ENCODE results near the gene RCAN1.

RCAN1 gene

GRCh38 chr21:34639882-34640788, 25.2 kb upstream of the RCAN1 start:
- Histone ChIP-seq H3K4me3 (ENCODE audit: low read length) (no peak overlapping the region), H3K36me3 (ENCODE audit: control insufficient read depth, insufficient read depth, low read length) (no peaks in the 10 kb centered on the region), H3K9ac (ENCODE audit: low read length) (no peak overlapping the region), H3K27me3 (ENCODE audit: control insufficient read depth, insufficient read depth, low read length) (no peaks in the 10 kb centered on the region), H3K4me1 (ENCODE audit: control insufficient read depth, insufficient read depth, low read length) (no peaks in the 10 kb centered on the region), H3K27ac (ENCODE audit: low read depth, low read length) (no peak overlapping the region)

DNA sequence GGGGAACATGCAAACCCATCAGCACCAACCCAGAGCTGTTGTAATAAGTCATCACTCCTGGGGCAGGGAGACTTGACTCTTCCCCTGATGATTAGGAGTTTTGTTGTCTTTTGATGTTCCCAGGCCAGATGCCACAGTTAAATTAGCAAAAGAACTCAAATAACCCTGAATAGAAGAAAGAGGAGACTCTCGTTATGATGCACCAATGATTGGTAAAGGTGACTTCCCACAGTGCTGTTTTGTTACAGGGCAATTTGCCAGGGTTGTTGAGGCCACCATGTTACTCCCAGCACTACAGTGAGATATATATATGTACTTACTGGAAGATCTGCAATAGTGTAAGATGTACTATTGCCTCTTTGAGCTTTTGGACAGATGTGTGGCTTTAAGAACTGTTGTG, 24.3 kb upstream of the RCAN1 start:
- no peak overlapping the region for H3K4me3 ChIP-seq (ENCODE audit: low read length)
- H3K27me3 ChIP-seq (ENCODE audit: control insufficient read depth, insufficient read depth, low read length): no peaks in the 10 kb centered on the region
- no peak overlapping the region for H3K27ac ChIP-seq (ENCODE audit: low read depth, low read length)
- H3K9ac ChIP-seq (ENCODE audit: low read length): no peak overlapping the region
- no peaks in the 10 kb centered on the region for H3K4me1 ChIP-seq (ENCODE audit: control insufficient read depth, insufficient read depth, low read length)
- H3K36me3 ChIP-seq (ENCODE audit: control insufficient read depth, insufficient read depth, low read length): no peaks in the 10 kb centered on the region

- no peak overlapping the region for H3K4me3 ChIP-seq (ENCODE audit: low read length)
- H3K27ac ChIP-seq (ENCODE audit: low read depth, low read length): no peak overlapping the region
Measured at GRCh38 chr21:34636961-34637360, 22.0 kb upstream of the RCAN1 start.

DNA sequence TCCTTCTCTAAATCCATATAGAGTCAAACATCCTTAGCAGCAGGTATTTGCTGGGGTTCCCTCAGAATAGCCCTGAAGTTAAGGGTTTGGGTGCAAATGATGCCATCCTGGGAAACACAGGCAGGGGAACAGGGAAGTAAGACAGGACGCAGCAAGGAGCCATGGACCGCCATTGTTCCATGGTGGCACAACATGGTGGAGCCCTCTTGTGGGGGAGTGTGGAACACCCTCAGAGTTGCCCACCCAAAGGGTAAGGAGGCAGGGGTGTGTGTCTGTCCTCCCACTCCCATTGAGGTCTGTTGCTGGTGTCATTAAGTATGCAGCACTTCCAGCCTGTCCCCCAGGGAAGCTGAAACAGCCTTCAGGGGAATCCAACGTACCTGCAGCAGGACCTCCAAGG, 20.4 kb upstream of the RCAN1 start:
- H3K27ac ChIP-seq (ENCODE audit: low read depth, low read length): no peak overlapping the region
- H3K4me1 ChIP-seq (ENCODE audit: control insufficient read depth, insufficient read depth, low read length): no peaks in the 10 kb centered on the region
- H3K4me3 ChIP-seq (ENCODE audit: low read length): no peak overlapping the region
- H3K9ac ChIP-seq (ENCODE audit: low read length): no peak overlapping the region
- no peaks in the 10 kb centered on the region for H3K27me3 ChIP-seq (ENCODE audit: control insufficient read depth, insufficient read depth, low read length)
- H3K36me3 ChIP-seq (ENCODE audit: control insufficient read depth, insufficient read depth, low read length): no peaks in the 10 kb centered on the region

More at GRCh38 chr21:34636961-34637360, 22.0 kb upstream of the RCAN1 start:
- Histone ChIP-seq H3K9ac (ENCODE audit: low read length) (no peak overlapping the region), H3K36me3 (ENCODE audit: control insufficient read depth, insufficient read depth, low read length) (no peaks in the 10 kb centered on the region), H3K4me1 (ENCODE audit: control insufficient read depth, insufficient read depth, low read length) (no peaks in the 10 kb centered on the region), H3K27me3 (ENCODE audit: control insufficient read depth, insufficient read depth, low read length) (no peaks in the 10 kb centered on the region)

DNA sequence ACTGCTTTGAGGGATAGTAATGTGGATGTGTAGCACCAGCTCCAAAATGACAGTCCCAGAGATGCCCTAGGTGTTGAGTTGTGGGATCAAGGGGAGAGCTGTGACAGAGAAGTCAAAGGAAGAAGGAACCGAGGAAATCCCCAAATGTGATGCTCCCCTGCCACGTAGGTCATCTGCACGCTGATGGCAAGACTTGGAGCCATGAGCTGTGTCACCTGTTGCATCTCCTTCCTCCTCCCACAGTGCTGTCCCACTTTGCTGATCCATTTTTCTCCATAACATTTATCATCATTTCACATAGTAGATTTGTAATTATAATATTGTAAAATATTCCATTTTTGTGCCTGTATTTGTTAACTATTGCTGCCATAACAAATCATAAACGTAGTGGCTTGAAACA, 17.6 kb upstream of the RCAN1 start:
- Histone ChIP-seq H3K27ac (ENCODE audit: low read depth, low read length) (no peak overlapping the region), H3K4me1 (ENCODE audit: control insufficient read depth, insufficient read depth, low read length) (no peaks in the 10 kb centered on the region)

DNA sequence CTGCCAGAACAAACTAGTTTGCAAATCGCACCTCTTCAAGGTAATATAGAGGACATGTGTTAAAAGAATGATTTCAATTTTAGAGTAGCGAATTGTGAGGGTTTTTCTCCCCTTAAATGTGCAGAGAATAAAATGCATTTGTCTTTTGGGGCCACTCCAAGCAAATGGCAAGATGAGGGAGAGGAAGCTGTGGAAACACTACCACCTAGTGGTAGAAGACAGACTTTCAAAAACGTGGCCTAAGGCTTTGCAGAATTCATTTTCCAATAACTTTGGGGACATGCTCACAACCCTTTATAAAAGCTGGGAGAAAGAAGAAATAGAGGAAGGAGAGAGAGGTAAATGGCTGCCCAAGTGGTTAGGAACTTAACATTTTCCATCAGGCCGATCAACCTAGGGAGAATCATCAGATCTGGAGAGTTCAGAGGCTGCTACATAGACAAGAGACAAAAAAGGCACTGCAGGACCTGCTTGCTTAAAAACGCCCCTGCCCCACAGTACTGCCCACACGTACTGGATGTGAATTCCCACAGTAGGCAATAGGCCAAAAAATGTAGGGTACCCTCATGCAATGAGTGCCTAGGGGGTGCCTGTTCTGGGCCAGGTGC, 15.7 kb upstream of the RCAN1 start:
- H3K9ac ChIP-seq (ENCODE audit: low read length): no peak overlapping the region
- H3K36me3 ChIP-seq (ENCODE audit: control insufficient read depth, insufficient read depth, low read length): no peaks in the 10 kb centered on the region
- H3K27ac ChIP-seq (ENCODE audit: low read depth, low read length): no peak overlapping the region
- H3K27me3 ChIP-seq (ENCODE audit: control insufficient read depth, insufficient read depth, low read length): no peaks in the 10 kb centered on the region
- no peak overlapping the region for H3K4me3 ChIP-seq (ENCODE audit: low read length)
- H3K4me1 ChIP-seq (ENCODE audit: control insufficient read depth, insufficient read depth, low read length): no peaks in the 10 kb centered on the region

More for the DNA sequence above, 17.6 kb upstream of the RCAN1 start:
- H3K9ac ChIP-seq (ENCODE audit: low read length): no peak overlapping the region
- no peaks in the 10 kb centered on the region for H3K27me3 ChIP-seq (ENCODE audit: control insufficient read depth, insufficient read depth, low read length)
- H3K36me3 ChIP-seq (ENCODE audit: control insufficient read depth, insufficient read depth, low read length): no peaks in the 10 kb centered on the region
- H3K4me3 ChIP-seq (ENCODE audit: low read length): no peak overlapping the region

GRCh38 chr21:34626131-34626530, 11.2 kb upstream of the RCAN1 start:
- Histone ChIP-seq H3K27ac (ENCODE audit: low read depth, low read length) (no peak overlapping the region), H3K4me1 (ENCODE audit: control insufficient read depth, insufficient read depth, low read length) (no peaks in the 10 kb centered on the region), H3K36me3 (ENCODE audit: control insufficient read depth, insufficient read depth, low read length) (no peaks in the 10 kb centered on the region), H3K9ac (ENCODE audit: low read length) (no peak overlapping the region), H3K27me3 (ENCODE audit: control insufficient read depth, insufficient read depth, low read length) (no peaks in the 10 kb centered on the region), H3K4me3 (ENCODE audit: low read length) (no peak overlapping the region)

DNA sequence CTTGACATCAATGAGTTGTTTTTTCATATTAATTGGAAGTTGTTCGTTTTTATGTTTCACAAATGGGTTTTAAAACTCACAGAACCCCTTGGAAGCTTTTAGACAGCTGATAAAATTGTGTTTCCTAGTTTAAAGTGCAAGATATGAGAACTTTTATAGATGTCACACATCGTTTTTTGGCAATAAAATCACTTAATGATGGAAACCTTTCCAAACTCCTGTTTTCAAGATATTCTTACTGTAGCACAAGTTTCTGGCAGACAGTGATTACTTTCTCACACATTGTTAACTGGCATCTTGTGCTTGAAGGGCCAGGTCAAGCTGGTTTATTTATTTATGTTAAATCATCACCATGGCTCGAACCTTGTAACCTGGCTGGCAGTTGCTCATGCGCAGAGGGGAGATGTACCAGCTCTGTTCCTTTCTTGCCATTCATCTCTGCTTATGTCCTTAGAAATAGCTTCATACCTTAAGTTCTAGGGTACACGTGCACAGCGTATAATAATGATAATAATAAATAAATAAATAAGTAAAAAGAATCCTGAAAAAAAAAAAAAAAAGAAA, 10.2 kb upstream of the RCAN1 start:
- no peaks in the 10 kb centered on the region for H3K4me1 ChIP-seq (ENCODE audit: control insufficient read depth, insufficient read depth, low read length)
- no peak overlapping the region for H3K9ac ChIP-seq (ENCODE audit: low read length)
- no peak overlapping the region for H3K27ac ChIP-seq (ENCODE audit: low read depth, low read length)
- no peaks in the 10 kb centered on the region for H3K27me3 ChIP-seq (ENCODE audit: control insufficient read depth, insufficient read depth, low read length)
- no peak overlapping the region for H3K4me3 ChIP-seq (ENCODE audit: low read length)
- H3K36me3 ChIP-seq (ENCODE audit: control insufficient read depth, insufficient read depth, low read length): no peaks in the 10 kb centered on the region

- H3K27me3 ChIP-seq (ENCODE audit: control insufficient read depth, insufficient read depth, low read length): no peaks in the 10 kb centered on the region
- H3K4me3 ChIP-seq (ENCODE audit: low read length): no peak overlapping the region
- H3K9ac ChIP-seq (ENCODE audit: low read length): no peak overlapping the region
- H3K36me3 ChIP-seq (ENCODE audit: control insufficient read depth, insufficient read depth, low read length): no peaks in the 10 kb centered on the region
- H3K4me1 ChIP-seq (ENCODE audit: control insufficient read depth, insufficient read depth, low read length): no peaks in the 10 kb centered on the region
- no peak overlapping the region for H3K27ac ChIP-seq (ENCODE audit: low read depth, low read length)
Measured at GRCh38 chr21:34623516-34623915, 8.6 kb upstream of the RCAN1 start.

- Histone ChIP-seq H3K27me3 (ENCODE audit: control insufficient read depth, insufficient read depth, low read length) (no peaks in the 10 kb centered on the region), H3K4me1 (ENCODE audit: control insufficient read depth, insufficient read depth, low read length) (no peaks in the 10 kb centered on the region), H3K27ac (ENCODE audit: low read depth, low read length) (no peak overlapping the region), H3K9ac (ENCODE audit: low read length) (no peak overlapping the region), H3K36me3 (ENCODE audit: control insufficient read depth, insufficient read depth, low read length) (no peaks in the 10 kb centered on the region), H3K4me3 (ENCODE audit: low read length) (no peak overlapping the region)
Measured at GRCh38 chr21:34621434-34622350, 6.8 kb upstream of the RCAN1 start.

DNA sequence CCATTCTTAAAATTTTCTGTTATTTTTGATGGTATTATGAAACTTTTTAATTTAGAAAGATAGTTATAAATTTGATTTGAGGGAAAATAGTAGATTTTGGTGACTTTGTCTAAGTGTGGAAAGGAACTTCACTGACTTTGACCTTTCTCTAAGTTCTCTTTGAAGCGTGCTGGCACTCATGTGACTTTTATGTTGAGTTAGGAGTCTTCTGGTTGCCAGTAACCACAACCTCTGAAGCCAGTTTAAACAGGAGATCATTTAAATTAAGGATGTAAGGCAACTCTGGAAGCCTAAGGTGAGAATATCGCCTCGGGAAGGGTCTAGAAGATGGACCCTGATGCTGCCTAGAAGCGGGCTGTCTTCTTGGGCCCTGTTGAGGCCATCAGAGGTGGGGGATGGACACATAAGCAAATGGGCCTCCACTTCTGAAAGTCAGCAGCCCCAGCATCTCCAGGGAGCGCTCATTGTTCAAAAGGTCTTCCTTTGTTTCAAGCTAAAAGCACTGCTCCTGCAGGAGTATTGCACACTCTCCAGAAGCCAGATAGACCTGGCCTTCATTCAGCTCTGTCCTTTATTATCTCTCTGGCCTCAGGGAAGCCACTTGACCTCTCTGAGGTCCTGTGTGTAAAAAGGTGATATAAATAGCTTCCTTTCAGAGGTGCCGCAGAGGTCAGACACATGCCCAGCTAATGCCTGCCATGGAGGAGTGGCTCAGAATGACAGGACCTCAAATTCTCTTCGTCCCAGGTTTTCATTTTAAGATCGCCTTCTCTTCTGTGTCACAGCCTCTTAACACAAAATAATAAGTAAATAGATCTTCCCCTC, 5.1 kb upstream of the RCAN1 start:
- Histone ChIP-seq H3K9ac (ENCODE audit: low read length) (no peak overlapping the region), H3K27ac (ENCODE audit: low read depth, low read length) (no peak overlapping the region), H3K27me3 (ENCODE audit: control insufficient read depth, insufficient read depth, low read length) (no peaks in the 10 kb centered on the region), H3K4me3 (ENCODE audit: low read length) (no peak overlapping the region), H3K36me3 (ENCODE audit: control insufficient read depth, insufficient read depth, low read length) (no peaks in the 10 kb centered on the region), H3K4me1 (ENCODE audit: control insufficient read depth, insufficient read depth, low read length) (peaks cover 3% of the 10 kb centered on the region)
